ENCODE results near the gene ADGRA3. TPM values are rescaled to one million over a fixed set of nuclear protein-coding genes. Genes with fewer than 3 reads are reported as not detected.

Gene ADGRA3
- total and polyA plus RNA-seq, 8 donors: 4.7 to 87.5 (median 27.8) TPM

DNA sequence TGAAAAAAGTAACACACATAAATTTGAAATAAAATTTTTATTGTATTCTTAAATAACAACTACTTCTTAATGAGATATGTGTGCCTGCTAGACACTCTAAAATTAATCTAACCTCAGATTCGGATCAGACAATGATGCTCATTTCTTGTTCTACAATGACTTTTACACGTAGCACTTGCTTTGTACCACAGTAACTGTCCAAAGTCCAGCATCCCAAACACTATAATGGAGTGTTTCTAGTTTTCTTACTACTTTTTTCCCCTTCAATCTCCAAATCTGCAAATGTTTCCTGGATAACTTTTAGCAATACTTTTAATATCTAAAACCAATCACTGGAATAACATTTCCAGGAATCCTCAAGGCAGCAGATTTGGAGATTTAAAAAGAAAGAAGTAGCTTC, 75.9 kb downstream of the ADGRA3 start:
- H3K27ac ChIP-seq: no peak overlapping the region
- H3K36me3 ChIP-seq: peaks cover 0 to 61% (median 35%) of the 10 kb centered on the region in 4 donors
- H3K27me3 ChIP-seq: no peaks in the 10 kb centered on the region
- DNase-seq: no peak
- no peak for TF ChIP-seq EP300 (IDR thresholded peaks at IDR 0.05)
- TF ChIP-seq, protein P1, sequence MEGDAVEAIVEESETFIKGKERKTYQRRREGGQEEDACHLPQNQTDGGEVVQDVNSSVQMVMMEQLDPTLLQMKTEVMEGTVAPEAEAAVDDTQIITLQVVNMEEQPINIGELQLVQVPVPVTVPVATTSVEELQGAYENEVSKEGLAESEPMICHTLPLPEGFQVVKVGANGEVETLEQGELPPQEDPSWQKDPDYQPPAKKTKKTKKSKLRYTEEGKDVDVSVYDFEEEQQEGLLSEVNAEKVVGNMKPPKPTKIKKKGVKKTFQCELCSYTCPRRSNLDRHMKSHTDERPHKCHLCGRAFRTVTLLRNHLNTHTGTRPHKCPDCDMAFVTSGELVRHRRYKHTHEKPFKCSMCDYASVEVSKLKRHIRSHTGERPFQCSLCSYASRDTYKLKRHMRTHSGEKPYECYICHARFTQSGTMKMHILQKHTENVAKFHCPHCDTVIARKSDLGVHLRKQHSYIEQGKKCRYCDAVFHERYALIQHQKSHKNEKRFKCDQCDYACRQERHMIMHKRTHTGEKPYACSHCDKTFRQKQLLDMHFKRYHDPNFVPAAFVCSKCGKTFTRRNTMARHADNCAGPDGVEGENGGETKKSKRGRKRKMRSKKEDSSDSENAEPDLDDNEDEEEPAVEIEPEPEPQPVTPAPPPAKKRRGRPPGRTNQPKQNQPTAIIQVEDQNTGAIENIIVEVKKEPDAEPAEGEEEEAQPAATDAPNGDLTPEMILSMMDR (IDR thresholded peaks at IDR 0.05): no peak
- TF ChIP-seq POLR2AphosphoS5 (IDR thresholded peaks at IDR 0.05): no peak
- no peak for TF ChIP-seq POLR2A (IDR thresholded peaks at IDR 0.05)
- H3K4me3 ChIP-seq: no peak overlapping the region
- intact Hi-C loops (cut with DNase I; ENCODE audit: low total_unique reads): no loop called here
- 94 to 95% (median 94%) methylated on average over 2 of the region's 2 CpGs for WGBS, 5 donors
- H3K4me1 ChIP-seq: no peaks in the 10 kb centered on the region
- H3K9me3 ChIP-seq: no peaks in the 10 kb centered on the region

GRCh38 chr4:22435652-22436051, 80.2 kb downstream of the ADGRA3 start:
- TF ChIP-seq, protein P1 (IDR thresholded peaks at IDR 0.05): no peak
- no peak for TF ChIP-seq POLR2AphosphoS5 (IDR thresholded peaks at IDR 0.05)
- TF ChIP-seq POLR2A (IDR thresholded peaks at IDR 0.05): no peak
- no peak for TF ChIP-seq EP300 (IDR thresholded peaks at IDR 0.05)
- H3K27me3 ChIP-seq: no peaks in the 10 kb centered on the region
- peaks cover 0 to 27% (median 13%) of the 10 kb centered on the region in 4 donors for H3K36me3 ChIP-seq
- no peak for DNase-seq
- no peaks in the 10 kb centered on the region for H3K9me3 ChIP-seq
- 40 to 59% (median 50%) methylated on average over 2 of the region's 2 CpGs for WGBS, 5 donors
- H3K4me3 ChIP-seq: no peak overlapping the region
- H3K4me1 ChIP-seq: no peaks in the 10 kb centered on the region
- H3K27ac ChIP-seq: no peak overlapping the region
- intact Hi-C loops (cut with DNase I; ENCODE audit: low total_unique reads): no loop called here

GRCh38 chr4:22434895-22435294, 81.0 kb downstream of the ADGRA3 start:
- TF ChIP-seq POLR2AphosphoS5 (IDR thresholded peaks at IDR 0.05): no peak
- TF ChIP-seq, protein P1 (IDR thresholded peaks at IDR 0.05): peak in 1 of 7 experiments; percentile 20
- Histone ChIP-seq H3K27ac (no peak overlapping the region), H3K36me3 (peaks cover 0 to 27% (median 13%) of the 10 kb centered on the region in 4 donors), H3K4me1 (no peaks in the 10 kb centered on the region), H3K4me3 (no peak overlapping the region), H3K9me3 (no peaks in the 10 kb centered on the region), H3K27me3 (no peaks in the 10 kb centered on the region)
- intact Hi-C loops (cut with DNase I; ENCODE audit: low total_unique reads): no loop called here
- WGBS, 5 donors: 28 to 33% (median 33%) methylated on average over 6 of the region's 6 CpGs
- DNase-seq: peak; percentile 35 to 76

- no peaks in the 10 kb centered on the region for H3K4me1 ChIP-seq
- H3K4me3 ChIP-seq: no peak overlapping the region
- no peaks in the 10 kb centered on the region for H3K9me3 ChIP-seq
- DNase-seq: no peak
- intact Hi-C loops (cut with DNase I; ENCODE audit: low total_unique reads): no loop called here
- no peaks in the 10 kb centered on the region for H3K27me3 ChIP-seq
- H3K27ac ChIP-seq: no peak overlapping the region
- H3K36me3 ChIP-seq: peaks cover 0 to 11% (median 4%) of the 10 kb centered on the region in 4 donors
- TF ChIP-seq POLR2AphosphoS5 (IDR thresholded peaks at IDR 0.05) (no peak), POLR2A (IDR thresholded peaks at IDR 0.05) (no peak), EP300 (IDR thresholded peaks at IDR 0.05) (no peak)
- TF ChIP-seq, protein P1 (IDR thresholded peaks at IDR 0.05): no peak
- 60 to 84% (median 84%) methylated on average over 3 of the region's 3 CpGs for WGBS, 5 donors
Observed at GRCh38 chr4:22430626-22431025, 85.2 kb downstream of the ADGRA3 start.

All from stomach (tissue), 9 donors.